GM11168 (cell line): Measurements from ENCODE around the gene ZNF792.
"Not testable (repeated sequence)": the region's sequence is repeated elsewhere in the genome, so short reads cannot be mapped to it uniquely, and the experiment has no call there.

Source experiments
- in situ Hi-C: fragments of 300-500 bp; cut with MboI; formaldehyde crosslinking; loops from one replicate; pipeline ENCODE4 v1.12.0; 2022; ENCODE audit warnings: low sequenced_read_pairs; ENCODE audit not compliant: unreplicated experiment

The ZNF792 gene

GRCh38 chr19:34975056-34975455 lies 11.0 kb upstream of the ZNF792 start:
- in situ Hi-C loops: no loop called here

- in situ Hi-C loops: no loop called here
Observed at GRCh38 chr19:34974646-34975045, 10.6 kb upstream of the ZNF792 start.

- in situ Hi-C loops: no loop called here
Observed at GRCh38 chr19:34972163-34972705, 8.2 kb upstream of the ZNF792 start.

DNA sequence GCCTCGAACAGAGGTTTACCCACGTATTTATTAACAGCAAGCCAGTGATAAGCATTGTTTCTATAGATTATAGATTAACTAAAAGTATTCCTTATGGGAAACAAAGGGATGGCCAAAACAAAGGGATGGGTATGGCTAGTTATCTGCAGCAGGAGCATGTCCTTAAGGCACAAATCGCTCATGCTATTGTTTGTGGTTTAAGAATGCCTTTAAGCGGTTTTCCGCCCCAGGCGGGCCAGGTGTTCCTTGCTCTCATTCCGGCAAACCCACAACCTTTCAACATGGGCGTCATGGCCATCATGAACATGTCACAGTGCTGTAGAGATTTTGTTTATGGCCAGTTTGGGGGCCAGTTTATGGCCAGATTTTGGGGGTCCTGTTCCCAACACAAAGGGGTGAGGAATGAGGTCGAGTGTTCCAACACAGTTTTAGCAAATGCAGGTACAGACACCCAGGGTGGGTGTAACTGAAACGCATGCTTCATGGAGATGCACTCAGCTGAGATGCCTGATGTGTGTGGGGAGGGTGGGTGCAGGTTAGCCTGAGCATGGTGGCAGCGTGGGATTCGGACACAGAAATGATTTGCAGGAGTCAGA lies 6.3 kb upstream of the ZNF792 start:
- in situ Hi-C loops: not testable (repeated sequence)

GRCh38 chr19:34969721-34970120 lies 5.7 kb upstream of the ZNF792 start:
- in situ Hi-C loops: no loop called here

GRCh38 chr19:34967551-34967950 lies 3.5 kb upstream of the ZNF792 start:
- in situ Hi-C loops: no loop called here

DNA sequence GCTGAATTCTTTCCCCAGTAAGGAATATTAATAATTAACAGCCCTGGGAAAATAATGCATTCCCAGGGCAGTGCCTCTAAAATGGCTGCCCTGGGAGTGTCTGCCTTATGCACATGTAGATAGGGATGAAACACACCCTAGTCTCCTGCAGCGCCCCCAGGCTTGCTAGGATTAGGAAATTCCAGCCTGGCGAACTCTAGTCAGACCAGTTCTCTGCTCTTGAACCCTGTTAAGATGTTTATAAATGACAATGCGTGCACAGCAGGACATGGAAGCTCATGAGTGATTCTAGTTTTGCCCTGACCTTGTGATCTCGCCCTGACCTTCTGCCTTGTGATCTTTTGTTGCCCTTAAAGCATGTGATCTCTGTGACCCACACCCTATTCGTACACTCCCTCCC lies 1.5 kb upstream of the ZNF792 start:
- in situ Hi-C loops: not testable (repeated sequence)

GRCh38 chr19:34964598-34964997 lies 569 bp upstream of the ZNF792 start:
- in situ Hi-C loops: no loop called here

- in situ Hi-C loops: no loop called here
Observed at GRCh38 chr19:34962687-34963572, 1.1 kb downstream of the ZNF792 start.

DNA sequence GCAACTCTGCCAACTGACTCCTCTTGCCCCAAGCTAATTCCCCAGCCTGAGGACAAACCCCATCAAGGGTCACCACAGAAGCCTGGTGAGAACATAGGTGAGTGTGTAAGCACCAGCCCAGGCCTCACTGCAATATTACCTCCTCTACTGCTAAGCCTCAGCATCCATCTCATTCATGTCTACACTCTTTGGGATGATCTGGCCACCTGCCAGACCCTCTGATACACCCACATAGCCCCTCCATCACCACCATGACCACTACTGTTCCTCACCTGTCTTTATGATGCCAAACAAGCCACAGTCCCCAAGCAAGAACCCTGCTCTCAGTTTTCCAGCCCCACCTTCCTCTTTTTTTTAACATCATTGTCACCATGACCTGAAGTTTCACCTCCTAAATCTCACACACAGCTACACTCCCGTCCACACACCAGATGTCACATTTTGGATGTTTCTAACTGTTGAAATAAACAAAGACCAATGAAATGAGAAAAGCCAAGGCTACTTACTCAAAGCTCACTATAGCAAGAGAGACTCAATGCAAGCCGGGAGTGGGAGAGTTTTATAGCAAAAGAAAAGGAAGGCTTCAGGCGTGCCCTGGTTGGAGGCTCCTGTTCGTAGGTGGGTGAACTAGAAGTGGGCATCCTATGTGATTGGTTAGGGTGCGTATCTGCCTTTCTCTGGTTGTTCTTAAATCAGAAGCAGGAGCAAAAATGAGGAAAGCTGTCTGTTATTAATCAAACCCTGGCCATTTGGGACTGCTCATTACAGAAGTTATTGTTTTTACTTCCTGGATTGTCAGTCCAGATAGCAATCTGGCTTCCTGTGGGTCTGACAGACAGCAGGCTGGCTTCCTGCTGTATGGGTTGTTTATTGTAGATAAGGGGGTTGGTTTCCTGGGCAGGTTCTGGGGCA lies 2.0 kb downstream of the ZNF792 start:
- in situ Hi-C loops: no loop called here

DNA sequence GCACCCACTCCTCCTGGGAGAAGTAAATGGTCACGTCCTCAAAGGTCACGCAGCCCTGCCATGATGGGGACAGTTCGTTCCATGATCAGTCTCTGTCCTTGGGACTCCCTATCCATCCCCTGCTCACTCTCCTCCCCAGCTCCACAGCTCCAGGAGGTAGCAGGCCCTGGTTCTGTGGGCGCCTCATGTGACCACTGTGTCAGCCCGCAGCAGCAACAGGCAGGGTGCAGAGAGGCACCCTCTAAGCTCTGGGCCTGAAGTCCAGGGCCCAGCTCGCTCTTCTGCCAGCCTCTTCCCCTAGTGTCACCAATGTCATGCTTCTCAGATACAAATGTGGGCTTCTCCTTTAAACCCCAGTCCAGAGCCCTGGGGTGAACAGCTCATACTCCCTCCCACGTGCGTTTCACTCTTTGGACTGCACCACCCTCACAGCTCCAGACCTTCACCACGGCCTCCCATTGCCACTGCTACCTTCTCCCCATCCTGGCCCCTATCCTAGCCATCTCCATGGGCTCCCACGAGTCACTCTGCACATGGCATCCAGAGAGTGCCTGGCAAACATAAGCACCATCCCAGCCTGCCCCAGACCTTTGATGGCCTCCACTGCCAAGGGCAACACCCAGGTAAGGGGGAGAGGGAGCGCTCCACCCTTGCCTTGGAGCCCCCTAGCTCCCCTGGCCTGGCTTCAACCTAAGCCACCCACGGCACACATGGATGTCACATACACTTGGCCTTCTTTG lies 2.9 kb downstream of the ZNF792 start:
- in situ Hi-C loops: no loop called here

DNA sequence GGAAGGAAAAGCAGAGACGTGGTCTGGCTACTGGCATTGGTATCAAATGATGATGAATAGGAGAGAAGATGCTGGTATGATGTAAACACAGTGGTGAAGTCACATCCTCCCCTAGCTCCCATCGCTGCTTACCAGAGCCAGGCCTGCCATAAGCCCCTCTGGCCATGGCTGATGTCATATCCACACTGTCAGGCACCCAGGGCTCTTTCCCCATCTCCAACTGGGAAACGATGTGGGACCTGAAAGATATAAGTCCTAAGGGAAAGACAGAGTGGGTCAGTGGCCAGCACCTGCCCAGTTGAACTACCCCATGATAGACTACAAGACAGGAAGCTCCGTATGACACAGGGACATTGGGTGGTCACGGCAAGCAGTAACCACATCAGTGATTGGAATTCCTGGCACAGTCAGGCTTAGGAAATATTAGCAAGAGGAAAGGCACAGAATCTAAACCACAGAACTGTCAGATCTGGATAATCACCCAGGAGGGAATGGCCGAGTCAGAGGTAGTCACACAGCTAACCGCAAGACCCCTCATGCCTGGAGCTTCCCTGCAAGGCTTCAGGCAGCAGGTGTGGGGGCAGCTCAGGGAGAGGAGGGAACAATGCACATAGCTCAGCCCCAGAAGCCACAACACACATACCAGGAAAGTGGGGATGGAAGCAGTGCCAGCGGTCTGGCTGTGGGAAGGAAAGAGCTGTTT lies 3.8 kb downstream of the ZNF792 start:
- in situ Hi-C loops: no loop called here

DNA sequence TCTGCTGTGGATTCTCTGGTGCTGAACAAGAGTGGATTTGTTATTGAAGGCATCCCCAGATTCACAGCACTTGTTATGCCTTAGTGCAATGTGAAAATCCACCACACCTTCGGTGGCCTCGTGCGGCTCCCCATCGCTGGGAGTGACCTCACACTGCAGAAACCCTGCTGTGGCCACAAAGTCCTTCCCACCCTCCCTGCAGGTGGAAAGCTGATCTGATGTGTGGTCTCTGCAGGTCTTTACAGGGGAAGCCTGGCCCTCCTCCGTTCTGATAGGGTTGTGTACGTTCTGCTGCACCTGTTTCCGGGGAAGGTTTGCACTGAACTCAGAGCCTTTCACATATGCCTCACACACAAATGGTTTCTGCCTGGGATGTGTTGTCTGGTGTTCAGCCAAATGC lies 5.0 kb downstream of the ZNF792 start:
- in situ Hi-C loops: no loop called here

DNA sequence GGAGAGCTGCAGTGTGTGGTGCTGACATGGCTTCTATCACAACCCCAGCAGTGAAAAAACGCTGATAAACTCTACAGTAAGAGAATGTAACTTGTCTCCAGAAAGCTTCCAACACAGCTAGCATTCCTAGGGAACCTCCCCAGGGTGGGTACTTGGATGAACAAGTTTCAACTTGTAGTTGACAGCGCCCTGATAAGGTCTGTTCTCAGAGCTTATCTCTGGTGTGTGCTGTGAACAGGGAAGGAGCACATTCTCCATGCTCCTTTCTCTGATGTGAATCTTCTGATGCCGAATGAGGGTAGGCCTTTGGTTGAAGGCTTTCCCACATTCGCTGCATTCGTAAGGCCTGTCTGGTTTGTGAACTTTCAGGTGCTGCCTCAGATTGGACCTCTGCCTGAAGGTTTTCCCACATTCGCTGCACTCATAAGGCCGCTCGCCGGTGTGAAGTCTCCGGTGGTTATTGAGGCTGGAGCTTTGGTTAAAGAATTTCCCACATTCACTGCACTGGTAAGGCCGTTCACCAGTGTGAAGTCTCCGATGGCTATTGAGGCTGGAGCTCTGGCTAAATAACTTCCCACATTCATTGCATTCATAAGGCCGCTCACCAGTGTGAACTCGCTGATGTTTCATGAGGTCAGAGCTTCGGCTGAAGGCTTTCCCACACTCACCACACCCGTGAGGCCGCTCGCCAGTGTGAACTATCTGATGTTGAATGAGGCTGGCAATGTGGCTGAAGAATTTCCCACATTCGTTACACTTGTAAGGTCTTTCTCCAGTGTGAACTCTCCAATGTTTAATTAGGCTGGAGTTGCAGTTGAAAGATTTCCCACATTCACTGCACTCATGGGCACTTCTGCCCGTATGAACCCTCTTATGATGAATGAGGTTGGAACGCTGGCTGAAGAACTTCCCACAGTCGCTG lies 5.9 kb downstream of the ZNF792 start:
- in situ Hi-C loops: no loop called here

DNA sequence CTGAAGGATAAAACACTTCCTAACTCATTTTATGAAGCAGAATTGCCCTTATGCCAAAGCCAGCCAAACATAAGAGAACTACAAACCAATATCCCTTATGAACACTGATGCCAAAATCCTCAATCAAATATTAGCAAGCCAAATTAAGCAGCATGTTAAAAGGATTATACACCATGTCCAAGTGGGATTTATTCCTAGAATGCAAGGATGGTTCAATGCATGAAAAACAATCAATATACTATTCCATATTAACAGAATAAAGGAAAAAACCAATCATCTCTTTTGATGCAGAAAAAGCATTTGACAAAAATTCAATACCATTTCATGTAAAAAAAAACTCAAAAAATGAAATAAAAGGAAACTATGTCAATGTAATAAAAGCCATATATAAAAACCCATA lies 10.9 kb downstream of the ZNF792 start:
- in situ Hi-C loops: no loop called here

DNA sequence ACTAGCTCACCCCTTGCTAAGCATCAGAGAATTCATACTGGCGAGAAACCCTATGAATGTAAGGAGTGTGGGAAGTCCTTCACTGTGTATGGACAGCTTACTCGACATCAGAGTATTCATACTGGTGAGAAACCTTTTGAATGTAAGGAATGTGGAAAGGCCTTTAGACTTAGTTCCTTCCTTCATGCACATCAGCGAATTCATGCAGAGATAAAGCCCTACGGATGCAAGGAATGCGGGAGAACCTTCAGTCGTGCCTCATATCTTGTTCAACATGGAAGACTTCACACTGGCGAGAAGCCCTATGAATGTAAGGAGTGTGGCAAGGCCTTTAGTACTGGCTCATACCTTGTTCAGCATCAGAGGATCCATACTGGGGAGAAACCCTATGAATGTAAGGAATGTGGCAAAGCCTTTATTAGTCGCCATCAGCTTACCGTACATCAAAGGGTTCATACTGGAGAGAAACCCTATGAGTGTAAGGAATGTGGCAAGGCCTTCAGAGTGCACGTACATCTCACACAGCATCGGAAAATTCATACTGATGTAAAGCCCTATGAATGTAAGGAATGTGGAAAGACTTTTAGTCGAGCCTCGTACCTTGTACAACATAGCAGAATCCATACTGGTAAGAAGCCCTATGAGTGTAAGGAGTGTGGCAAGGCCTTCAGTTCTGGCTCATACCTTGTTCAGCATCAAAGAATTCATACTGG lies 20.0 kb downstream of the ZNF792 start:
- in situ Hi-C loops: no loop called here

DNA sequence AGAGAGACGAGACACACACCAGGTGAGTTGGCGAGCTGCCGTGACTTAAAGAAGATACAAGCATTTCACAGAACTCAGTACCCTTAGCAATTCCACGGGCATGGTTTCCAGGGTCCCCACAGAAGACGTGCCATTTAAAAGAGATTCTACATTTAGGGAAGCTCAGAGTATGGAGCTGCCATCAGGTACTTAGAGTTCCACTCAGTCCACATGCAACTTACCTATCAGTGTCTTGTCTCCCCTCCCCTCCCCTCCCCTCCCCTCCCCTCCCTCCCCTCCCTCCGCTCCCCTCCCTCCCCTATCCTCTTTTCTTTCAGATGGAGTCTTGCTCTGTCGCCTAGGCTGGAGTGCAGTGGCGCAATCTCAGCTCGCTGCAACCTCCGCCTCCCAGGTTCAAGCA lies 25.1 kb downstream of the ZNF792 start:
- in situ Hi-C loops: no loop called here

DNA sequence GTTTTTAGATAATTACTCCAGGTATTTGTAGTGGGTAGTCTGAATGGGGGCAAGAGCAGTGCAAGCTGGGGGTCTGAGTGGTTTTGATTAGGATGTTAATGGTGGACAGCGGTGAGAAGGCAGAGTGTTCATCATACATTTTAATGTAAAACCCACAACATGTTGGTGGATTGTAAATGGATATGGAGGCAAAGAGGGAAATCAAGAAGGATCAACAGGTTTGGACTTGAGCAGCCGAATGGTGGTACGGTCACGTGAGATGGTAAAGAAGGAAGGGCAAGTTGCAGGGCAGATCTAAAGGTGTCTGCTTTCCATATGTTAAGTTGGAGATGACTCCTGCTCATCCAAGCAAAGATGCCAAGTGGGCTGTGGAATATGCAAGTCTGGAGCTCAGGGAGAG lies 27.8 kb downstream of the ZNF792 start:
- in situ Hi-C loops: no loop called here
